GM13976 (cell line): ENCODE data around the gene PRSS2.

Experiments used
- DNase-seq: peaks from one replicate; pipeline ENCODE4 v3.0.0; 2012; ENCODE audit warnings: low spot score
- CTCF ChIP-seq: IDR thresholded peaks from 2 replicates; pipeline ENCODE4 v1.5.1; 2012; ENCODE audit warnings: borderline replicate concordance, mild to moderate bottlenecking; ENCODE audit not compliant: insufficient read depth; ENCODE audit errors: extremely low read depth, missing control alignments, control extremely low read depth
- in situ Hi-C: fragments of 300-500 bp; cut with MboI; formaldehyde crosslinking; loops from one replicate; pipeline ENCODE4 v1.12.0; 2022; ENCODE audit warnings: low sequenced_read_pairs, mixed read lengths, inconsistent platforms; ENCODE audit not compliant: unreplicated experiment

Gene PRSS2

DNA sequence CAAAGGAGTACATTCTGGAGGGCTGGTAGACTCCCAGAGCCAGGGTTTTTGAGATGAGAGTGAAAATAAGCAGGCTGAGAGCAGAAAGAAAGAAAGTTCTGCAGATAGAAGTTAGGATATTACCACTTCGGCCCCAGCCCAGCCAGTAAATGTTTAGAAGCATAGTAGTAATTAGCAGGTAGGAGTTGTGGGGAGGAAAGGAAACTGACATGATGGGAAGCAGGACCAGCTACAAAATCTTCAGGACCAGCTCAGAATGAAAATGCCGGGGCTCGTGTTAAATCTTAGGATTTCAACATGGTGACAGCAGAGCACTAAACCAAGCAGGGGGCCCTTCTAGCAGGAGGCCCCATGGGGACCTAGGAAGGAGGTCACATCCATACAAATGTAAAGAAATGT lies 28.7 kb downstream of the PRSS2 start:
- DNase-seq = no peak
- no peak for TF ChIP-seq CTCF
- in situ Hi-C loops = no loop called here

- TF ChIP-seq CTCF = no peak
- in situ Hi-C loops = loop anchor here (25.0 kb wide), 1 partner anchor 163 kb away; no protein-coding TSS in a partner anchor
- DNase-seq = no peak
Measured at GRCh38 chr7:142800088-142800487, 29.3 kb downstream of the PRSS2 start.

DNA sequence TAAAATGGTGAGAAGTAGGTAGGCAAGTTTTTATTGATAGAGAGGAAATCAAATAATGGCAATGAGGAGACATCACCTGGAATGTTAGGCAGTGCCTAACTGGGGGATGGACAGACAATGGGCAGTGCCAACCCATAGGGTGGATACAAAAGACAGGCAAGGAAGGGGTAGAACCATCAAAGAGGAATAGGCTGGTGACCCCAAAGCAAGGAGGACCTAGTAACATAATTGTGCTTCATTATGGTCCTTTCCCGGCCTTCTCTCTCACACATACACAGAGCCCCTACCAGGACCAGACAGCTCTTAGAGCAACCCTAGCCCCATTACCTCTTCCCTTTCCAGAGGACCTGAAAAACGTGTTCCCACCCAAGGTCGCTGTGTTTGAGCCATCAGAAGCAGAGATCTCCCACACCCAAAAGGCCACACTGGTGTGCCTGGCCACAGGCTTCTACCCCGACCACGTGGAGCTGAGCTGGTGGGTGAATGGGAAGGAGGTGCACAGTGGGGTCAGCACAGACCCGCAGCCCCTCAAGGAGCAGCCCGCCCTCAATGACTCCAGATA lies 30.0 kb downstream of the PRSS2 start:
- no peak for TF ChIP-seq CTCF
- DNase-seq = no peak
- in situ Hi-C loops = loop anchor here (25.0 kb wide), 1 partner anchor 163 kb away; no protein-coding TSS in a partner anchor

- no peak for DNase-seq
- in situ Hi-C loops = loop anchor here (25.0 kb wide), 1 partner anchor 164 kb away; no protein-coding TSS in a partner anchor
- no peak for TF ChIP-seq CTCF
Measured at GRCh38 chr7:142801601-142802295, 31.0 kb downstream of the PRSS2 start.

DNA sequence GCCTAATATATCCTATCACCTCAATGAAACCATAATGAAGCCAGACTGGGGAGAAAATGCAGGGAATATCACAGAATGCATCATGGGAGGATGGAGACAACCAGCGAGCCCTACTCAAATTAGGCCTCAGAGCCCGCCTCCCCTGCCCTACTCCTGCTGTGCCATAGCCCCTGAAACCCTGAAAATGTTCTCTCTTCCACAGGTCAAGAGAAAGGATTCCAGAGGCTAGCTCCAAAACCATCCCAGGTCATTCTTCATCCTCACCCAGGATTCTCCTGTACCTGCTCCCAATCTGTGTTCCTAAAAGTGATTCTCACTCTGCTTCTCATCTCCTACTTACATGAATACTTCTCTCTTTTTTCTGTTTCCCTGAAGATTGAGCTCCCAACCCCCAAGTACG lies 31.5 kb downstream of the PRSS2 start:
- TF ChIP-seq CTCF = no peak
- DNase-seq = no peak
- in situ Hi-C loops = loop anchor here (25.0 kb wide), 1 partner anchor 165 kb away; no protein-coding TSS in a partner anchor

GRCh38 chr7:142803901-142804300 lies 33.1 kb downstream of the PRSS2 start:
- no peak for TF ChIP-seq CTCF
- in situ Hi-C loops = loop anchor here (25.0 kb wide), 1 partner anchor 167 kb away; no protein-coding TSS in a partner anchor
- DNase-seq = no peak
